ENCODE measurements around the gene KCNJ16.

KCNJ16 gene

DNA sequence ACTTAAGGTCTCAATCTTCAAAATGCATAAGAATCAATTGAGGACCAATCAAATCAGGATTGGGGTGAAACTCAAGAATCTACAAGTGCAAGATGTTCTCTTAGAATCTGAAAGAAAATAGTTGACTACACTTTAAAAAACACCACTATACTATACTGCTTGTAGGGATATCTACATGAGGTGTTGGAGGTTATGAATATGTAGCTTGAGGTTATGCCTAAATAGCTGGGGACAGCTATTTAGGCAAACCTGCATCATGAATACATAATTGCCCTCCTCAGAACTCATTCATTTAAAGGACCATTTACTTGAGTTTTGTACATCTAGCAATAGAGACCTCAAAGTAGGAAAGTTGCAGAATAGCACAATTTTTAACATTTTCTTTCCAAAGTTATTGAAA, 40.1 kb downstream of the KCNJ16 start:
- H3K4me2 ChIP-seq (ENCODE audit: low read length): no peak overlapping the region
- no peak overlapping the region for H3K27ac ChIP-seq (ENCODE audit: low read depth, low read length)
- H3K9me2 ChIP-seq (replicated peaks; ENCODE audit: control insufficient read depth, low read length): no peaks in the 10 kb centered on the region
- no peaks in the 10 kb centered on the region for H3K36me3 ChIP-seq (ENCODE audit: control insufficient read depth, low read length)
- no peak for TF ChIP-seq EZH2phosphoT487 (IDR thresholded peaks at IDR 0.05; ENCODE audit: borderline replicate concordance, low read length)
- TF ChIP-seq CTCF (IDR thresholded peaks at IDR 0.05; ENCODE audit: low read depth, low read length, poor library complexity, severe bottlenecking): no peak
- no peaks in the 10 kb centered on the region for H3K9me3 ChIP-seq (ENCODE audit: control insufficient read depth, insufficient read depth, low read length)
- no peaks in the 10 kb centered on the region for H3F3A ChIP-seq (ENCODE audit: control insufficient read depth, insufficient read depth)
- no peak overlapping the region for H3K4me3 ChIP-seq (ENCODE audit: low read length)
- no peaks in the 10 kb centered on the region for H3K4me1 ChIP-seq (ENCODE audit: control insufficient read depth, low read length)
- no peaks in the 10 kb centered on the region for H3K79me2 ChIP-seq (ENCODE audit: control insufficient read depth, low read length)
- no peaks in the 10 kb centered on the region for H4K20me1 ChIP-seq (ENCODE audit: control insufficient read depth, insufficient read depth, low read depth, low read length)
- no peaks in the 10 kb centered on the region for H3K27me3 ChIP-seq (ENCODE audit: control insufficient read depth, low read length)

- TF ChIP-seq EZH2phosphoT487 (IDR thresholded peaks at IDR 0.05; ENCODE audit: borderline replicate concordance, low read length) (no peak), CTCF (IDR thresholded peaks at IDR 0.05; ENCODE audit: low read depth, low read length, poor library complexity, severe bottlenecking) (no peak)
Measured at GRCh38 chr17:70116919-70117318, 41.9 kb downstream of the KCNJ16 start.

GRCh38 chr17:70119545-70119944, 44.5 kb downstream of the KCNJ16 start:
- Histone ChIP-seq H3K27ac (ENCODE audit: low read depth, low read length) (no peak overlapping the region), H3K9me3 (ENCODE audit: control insufficient read depth, insufficient read depth, low read length) (no peaks in the 10 kb centered on the region), H3K27me3 (ENCODE audit: control insufficient read depth, low read length) (no peaks in the 10 kb centered on the region), H3K36me3 (ENCODE audit: control insufficient read depth, low read length) (no peaks in the 10 kb centered on the region), H4K20me1 (ENCODE audit: control insufficient read depth, insufficient read depth, low read depth, low read length) (no peaks in the 10 kb centered on the region), H3K79me2 (ENCODE audit: control insufficient read depth, low read length) (no peaks in the 10 kb centered on the region), H3K4me2 (ENCODE audit: low read length) (no peak overlapping the region), H3K9me2 (replicated peaks; ENCODE audit: control insufficient read depth, low read length) (no peaks in the 10 kb centered on the region), H3K4me3 (ENCODE audit: low read length) (no peak overlapping the region), H3K4me1 (ENCODE audit: control insufficient read depth, low read length) (peaks cover 3% of the 10 kb centered on the region; the same call in 1 of the 2 replicates), H3F3A (ENCODE audit: control insufficient read depth, insufficient read depth) (no peaks in the 10 kb centered on the region)
- TF ChIP-seq CTCF (IDR thresholded peaks at IDR 0.05; ENCODE audit: low read depth, low read length, poor library complexity, severe bottlenecking): no peak
- TF ChIP-seq EZH2phosphoT487 (IDR thresholded peaks at IDR 0.05; ENCODE audit: borderline replicate concordance, low read length): no peak

More at GRCh38 chr17:70116919-70117318, 41.9 kb downstream of the KCNJ16 start:
- H3K9me2 ChIP-seq (replicated peaks; ENCODE audit: control insufficient read depth, low read length): no peaks in the 10 kb centered on the region
- no peak overlapping the region for H3K4me3 ChIP-seq (ENCODE audit: low read length)
- H3K4me2 ChIP-seq (ENCODE audit: low read length): no peak overlapping the region
- no peaks in the 10 kb centered on the region for H3K4me1 ChIP-seq (ENCODE audit: control insufficient read depth, low read length)
- no peaks in the 10 kb centered on the region for H3K27me3 ChIP-seq (ENCODE audit: control insufficient read depth, low read length)
- no peaks in the 10 kb centered on the region for H3K36me3 ChIP-seq (ENCODE audit: control insufficient read depth, low read length)
- H3K79me2 ChIP-seq (ENCODE audit: control insufficient read depth, low read length): no peaks in the 10 kb centered on the region
- H3F3A ChIP-seq (ENCODE audit: control insufficient read depth, insufficient read depth): no peaks in the 10 kb centered on the region
- no peaks in the 10 kb centered on the region for H4K20me1 ChIP-seq (ENCODE audit: control insufficient read depth, insufficient read depth, low read depth, low read length)
- no peak overlapping the region for H3K27ac ChIP-seq (ENCODE audit: low read depth, low read length)
- H3K9me3 ChIP-seq (ENCODE audit: control insufficient read depth, insufficient read depth, low read length): no peaks in the 10 kb centered on the region
